ENCODE measurements around the gene PHLPP1.

DNA sequence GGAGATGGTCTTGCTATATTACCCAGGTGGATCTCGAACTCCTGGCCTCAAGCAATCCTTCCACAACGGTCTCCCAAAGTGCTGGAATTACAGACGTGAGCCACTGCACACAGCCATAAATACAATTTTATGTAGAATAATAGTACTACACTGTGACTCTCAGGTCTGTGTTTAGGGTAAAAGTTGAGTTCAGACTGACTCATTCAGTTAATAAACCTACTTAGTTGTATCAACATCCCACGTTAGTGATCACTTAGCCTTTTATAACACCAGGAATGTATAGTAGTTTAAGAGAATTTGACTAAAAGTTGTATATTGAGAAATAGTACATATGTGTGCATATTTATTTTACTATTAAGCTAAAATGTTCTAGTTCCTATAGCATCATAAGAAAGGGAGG is 237.5 kb downstream of the PHLPP1 start:
- TF ChIP-seq SP1 (IDR thresholded peaks at IDR 0.05; ENCODE audit: low read depth) (no peak), EZH2 (IDR thresholded peaks at IDR 0.05) (no peak), POLR2AphosphoS5 (IDR thresholded peaks at IDR 0.05; ENCODE audit: low read depth, low read length) (no peak), ZNF274 (IDR thresholded peaks at IDR 0.05; ENCODE audit: low read depth, low read length) (no peak), RAD21 (IDR thresholded peaks at IDR 0.05; ENCODE audit: low read depth) (no peak)
- TF ChIP-seq, protein P1, sequence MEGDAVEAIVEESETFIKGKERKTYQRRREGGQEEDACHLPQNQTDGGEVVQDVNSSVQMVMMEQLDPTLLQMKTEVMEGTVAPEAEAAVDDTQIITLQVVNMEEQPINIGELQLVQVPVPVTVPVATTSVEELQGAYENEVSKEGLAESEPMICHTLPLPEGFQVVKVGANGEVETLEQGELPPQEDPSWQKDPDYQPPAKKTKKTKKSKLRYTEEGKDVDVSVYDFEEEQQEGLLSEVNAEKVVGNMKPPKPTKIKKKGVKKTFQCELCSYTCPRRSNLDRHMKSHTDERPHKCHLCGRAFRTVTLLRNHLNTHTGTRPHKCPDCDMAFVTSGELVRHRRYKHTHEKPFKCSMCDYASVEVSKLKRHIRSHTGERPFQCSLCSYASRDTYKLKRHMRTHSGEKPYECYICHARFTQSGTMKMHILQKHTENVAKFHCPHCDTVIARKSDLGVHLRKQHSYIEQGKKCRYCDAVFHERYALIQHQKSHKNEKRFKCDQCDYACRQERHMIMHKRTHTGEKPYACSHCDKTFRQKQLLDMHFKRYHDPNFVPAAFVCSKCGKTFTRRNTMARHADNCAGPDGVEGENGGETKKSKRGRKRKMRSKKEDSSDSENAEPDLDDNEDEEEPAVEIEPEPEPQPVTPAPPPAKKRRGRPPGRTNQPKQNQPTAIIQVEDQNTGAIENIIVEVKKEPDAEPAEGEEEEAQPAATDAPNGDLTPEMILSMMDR (IDR thresholded peaks at IDR 0.05 in 2 of 3, conservative IDR thresholded peaks at IDR 0.05 in 1 of 3; ENCODE audit: borderline replicate concordance in 1 of 3, insufficient read depth in 1 of 3, low read depth in 2 of 3, low read length in 2 of 3): no peak

Measured in HCT116 (cell line).